Amniotic epithelial cell (primary cell): ENCODE results near the gene PDE2A.

ENCODE experiments used
- DNase-seq: peaks from one replicate; pipeline ENCODE4 v3.0.0-alpha.2; 2010; ENCODE audit warnings: low read depth

Gene PDE2A

GRCh38 chr11:72704028-72704782 lies 30.0 kb upstream of the PDE2A start:
- DNase-seq = no peak

DNA sequence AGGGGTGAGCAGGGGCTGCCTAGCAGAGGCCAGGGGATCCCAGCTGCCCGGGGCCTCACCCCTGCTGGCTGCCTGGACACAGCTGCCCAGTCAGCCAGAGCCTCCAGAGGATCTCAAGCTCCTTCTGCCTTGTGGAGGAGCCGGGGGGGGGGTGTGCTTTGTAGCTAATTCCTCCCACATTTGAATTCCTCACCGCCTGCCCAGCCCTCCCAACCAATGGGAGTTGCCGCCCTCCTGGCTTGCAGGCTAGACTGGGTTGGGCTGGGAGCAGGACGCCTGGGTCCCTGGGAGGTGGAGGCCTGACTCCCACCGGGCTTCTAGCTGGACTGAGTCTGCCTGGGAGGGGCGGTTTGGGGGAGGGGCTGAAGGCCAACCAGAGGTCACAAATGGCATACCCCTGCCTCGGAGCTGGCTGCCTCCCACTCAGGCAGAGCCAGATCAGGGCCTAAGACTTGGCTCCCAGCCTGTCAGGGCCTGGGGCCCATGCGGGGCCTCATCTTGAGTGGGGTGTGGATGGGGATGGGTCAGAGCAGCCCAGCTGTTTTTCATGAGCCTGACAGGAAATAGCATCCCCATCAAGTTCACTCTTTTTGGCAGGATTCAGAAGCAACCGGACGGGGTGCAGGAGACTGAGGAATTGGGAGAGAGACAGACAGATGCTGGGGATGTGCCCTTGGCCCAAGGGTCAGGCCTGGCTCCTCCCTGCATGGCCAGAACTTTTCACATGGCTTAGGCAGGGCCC lies 29.2 kb upstream of the PDE2A start:
- peak; percentile 81 for DNase-seq

DNA sequence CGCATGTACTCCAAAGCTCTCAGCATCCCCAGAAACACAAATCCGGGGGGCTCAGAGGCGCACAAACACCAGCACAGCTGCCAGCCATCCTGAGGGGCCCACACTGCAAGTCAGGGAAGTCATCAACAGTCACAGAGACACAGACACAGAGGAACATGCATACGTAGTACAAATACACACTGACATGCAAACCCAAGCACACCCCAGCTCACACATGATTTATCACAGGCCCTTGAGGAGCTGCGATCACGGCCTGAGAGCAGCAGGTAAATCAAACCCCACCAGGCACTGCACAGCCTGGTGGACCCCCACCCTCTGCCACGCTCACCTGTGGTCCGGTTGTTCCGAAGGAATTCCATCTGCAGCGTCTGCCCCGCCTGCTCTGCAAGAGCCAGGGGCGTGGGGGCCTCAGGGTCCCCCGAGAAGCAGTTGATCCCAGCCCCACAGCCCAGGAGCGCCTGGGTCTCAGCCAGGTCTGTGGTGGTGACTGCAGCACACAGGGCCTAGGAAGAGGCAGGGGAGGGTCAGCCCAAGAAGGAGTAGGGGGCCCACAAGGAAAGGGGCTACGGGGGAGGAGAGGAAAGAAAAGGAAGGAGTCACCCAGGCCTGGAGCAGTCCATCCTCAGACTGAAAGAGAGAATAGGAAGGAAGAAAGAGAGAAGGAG lies 28.5 kb upstream of the PDE2A start:
- DNase-seq = no peak

DNA sequence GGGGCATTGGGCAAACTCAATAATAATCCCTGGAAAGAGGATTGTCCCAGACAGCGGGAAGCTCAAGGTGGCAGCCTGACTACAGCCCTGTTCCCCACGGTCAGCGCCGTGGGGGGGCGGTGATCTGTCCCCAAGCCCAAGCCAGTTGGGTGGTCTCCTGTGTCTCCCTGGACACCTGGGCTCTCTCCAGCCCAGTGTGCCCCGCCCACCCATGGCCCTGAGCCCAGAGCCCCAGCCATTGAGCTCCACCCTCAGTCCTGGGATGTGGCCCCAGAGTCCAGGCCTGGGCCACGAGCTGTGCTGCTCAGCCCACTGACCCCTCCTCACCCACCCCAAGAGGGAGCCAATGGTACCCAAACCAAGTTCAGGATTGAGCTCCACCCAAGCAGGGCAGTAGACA lies 27.9 kb upstream of the PDE2A start:
- no peak for DNase-seq

- no peak for DNase-seq
Observed at GRCh38 chr11:72701466-72701865, 27.2 kb upstream of the PDE2A start.

- DNase-seq = peak; percentile 49
Observed at GRCh38 chr11:72700146-72700545, 25.9 kb upstream of the PDE2A start.

GRCh38 chr11:72697814-72698213 lies 23.6 kb upstream of the PDE2A start:
- no peak for DNase-seq

- peak; percentile 63 for DNase-seq
Observed at GRCh38 chr11:72696866-72697700, 22.9 kb upstream of the PDE2A start.

DNA sequence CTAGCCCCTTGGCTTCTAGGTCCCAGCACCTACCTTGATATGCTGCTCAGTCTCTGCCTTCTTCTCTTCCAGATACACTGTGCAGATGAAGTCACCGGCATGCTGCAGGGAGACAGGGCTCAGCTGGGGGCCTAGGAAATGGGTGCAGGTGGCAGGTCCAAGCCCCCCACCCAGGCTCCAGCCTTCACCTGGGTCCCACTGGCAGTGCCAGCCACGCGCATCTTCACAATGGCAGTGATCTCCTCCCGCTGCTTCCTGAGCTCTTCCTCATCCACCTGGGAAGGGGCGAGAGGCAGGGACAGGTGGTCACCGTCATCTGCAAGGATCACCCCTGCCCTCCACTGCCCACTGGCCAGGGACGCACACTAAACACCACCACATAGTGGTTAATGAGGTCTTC lies 21.1 kb upstream of the PDE2A start:
- DNase-seq = no peak

- no peak for DNase-seq
Observed at GRCh38 chr11:72693271-72693968, 19.2 kb upstream of the PDE2A start.

GRCh38 chr11:72692498-72693237 lies 18.4 kb upstream of the PDE2A start:
- DNase-seq = no peak

- DNase-seq = peak; percentile 37
Observed at GRCh38 chr11:72690166-72690565, 15.9 kb upstream of the PDE2A start.

DNA sequence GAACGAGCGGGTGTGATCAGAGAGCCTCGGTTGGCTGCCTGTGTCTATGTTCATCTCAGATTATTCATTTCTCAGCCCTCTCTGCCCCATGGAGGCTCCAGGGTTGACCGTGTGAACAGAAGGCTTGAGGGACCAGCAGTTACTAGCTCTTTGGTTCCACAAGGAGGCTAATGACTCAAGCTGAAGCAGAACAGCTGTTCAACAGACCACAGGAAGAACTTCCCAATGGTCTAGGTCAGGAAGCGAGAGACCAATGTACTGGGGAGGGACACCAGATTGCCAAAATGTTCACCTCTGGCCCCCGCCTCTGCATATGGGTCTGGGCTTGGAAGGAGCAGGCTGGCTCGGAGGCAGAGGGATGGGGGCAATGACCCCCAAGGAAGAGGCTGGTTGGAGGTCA lies 14.7 kb upstream of the PDE2A start:
- no peak for DNase-seq

GRCh38 chr11:72688486-72688885 lies 14.3 kb upstream of the PDE2A start:
- no peak for DNase-seq

DNA sequence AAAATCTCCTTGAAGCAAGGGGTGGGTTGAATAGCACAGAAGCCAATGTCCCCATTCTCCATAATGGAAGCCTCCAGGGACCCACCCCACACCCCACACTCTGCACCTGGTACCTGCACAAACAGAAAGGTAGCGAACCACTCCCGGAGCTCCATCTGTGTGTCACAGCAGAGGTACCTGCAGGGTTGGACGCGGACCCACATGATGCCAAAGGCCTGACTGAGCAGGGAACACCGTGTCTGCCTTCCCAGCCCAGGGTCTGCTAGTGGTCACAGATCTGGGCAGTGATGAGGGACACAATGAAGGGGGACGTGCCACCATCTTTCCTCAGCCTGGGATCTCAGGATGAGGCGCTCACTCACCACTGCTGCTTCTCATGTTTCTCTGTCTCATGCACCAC lies 13.1 kb upstream of the PDE2A start:
- no peak for DNase-seq

DNA sequence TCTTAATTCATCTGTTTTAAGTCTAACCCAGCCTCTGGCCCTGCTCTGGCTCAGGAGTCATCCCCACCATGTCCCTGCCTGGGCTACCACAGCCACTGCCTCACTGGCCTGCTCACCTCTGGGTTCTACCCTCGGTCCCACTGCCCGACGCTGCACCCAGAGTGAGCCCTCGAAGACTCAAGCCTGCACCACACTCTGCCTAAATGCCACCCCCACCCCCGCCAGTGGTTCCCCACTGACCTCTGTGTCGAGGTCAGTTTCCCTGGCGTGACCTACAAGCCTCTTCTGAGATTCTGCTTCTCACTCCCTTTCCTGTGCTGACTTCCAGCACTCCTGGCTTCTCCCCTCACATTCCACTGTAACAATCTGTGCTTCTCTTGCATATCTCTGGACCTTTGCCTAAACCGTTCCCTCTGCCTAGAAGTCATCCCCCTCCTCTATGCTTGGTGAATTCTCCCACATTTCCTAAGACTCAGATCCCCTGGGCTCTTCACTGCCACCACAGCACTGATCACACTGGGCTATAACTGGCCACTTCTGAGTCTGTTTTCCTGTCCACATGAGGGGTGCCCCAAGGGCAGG lies 12.5 kb upstream of the PDE2A start:
- DNase-seq = peak; percentile 42

- peak; percentile 59 for DNase-seq
Observed at GRCh38 chr11:72685560-72686480, 11.6 kb upstream of the PDE2A start.

DNA sequence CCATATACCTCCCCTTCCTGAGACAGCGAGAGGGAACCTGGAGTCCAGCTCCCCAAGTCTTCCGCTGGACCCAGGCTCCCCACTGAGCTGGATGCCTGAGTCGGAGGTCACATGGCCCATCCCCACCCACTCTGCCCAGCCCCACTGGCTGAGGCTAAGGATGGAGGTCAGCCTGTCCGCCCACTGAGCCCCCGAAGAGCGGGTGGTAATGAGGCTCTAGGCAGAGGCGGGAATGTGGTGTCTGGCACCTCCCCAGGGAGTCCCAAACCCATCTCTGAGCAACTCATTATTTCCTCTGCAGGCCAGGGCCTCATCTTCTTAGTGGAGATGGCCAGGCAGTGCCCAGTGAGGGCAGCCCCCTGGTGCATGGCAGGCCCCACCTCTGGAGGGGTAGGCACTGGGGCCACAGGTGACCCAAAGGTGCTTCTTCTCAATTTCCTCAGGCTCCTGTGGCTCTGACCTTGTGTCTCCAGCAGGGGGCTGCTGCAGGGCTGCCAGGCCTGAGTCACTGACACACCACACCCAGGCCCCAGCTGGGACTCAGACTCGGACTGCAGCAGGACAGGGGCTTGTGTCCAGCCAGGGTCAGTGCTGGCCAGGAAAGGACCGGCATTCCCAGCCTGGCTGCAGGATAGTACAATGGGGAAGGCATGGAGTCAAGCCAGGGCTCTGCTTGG lies 10.2 kb upstream of the PDE2A start:
- DNase-seq = peak; percentile 29

DNA sequence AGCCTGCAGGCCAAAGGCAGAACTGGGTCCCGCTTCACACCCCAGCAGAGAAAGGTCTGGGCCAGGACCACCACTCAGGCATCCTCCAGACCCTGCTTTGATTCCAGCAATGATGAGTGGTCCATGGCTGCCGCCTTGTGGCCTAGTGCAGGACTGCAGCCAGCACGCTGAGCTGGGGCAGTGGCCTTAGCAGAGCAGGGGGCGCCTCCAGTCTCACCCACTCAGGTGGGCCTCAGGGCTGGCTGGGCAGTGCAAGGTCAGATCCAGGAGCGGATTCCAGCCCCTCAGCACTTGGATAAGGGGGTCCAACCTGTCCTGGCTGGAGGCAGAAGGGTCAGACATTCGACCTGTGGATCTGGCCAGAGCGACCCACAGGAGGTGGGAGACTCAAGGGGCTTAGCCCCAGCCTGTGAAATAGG lies 9.6 kb upstream of the PDE2A start:
- no peak for DNase-seq
